Adrenal gland (tissue), 12 donors: Measurements from ENCODE around the gene DYNLT2B. TPM values are rescaled to one million over a fixed set of nuclear protein-coding genes. Genes with fewer than 3 reads are reported as not detected.

Experiments
- polyA plus RNA-seq, 3 donors: library from polyadenylated mRNA; stranded (reverse); fragments of 200-250 nt in 2 of 3; fragments of 350-450 nt in 1 of 3; fragmentation: Illumina TruSeq in 1 of 3; extraction: RNeasy Lipid Tissue Mini Kit (QIAGEN cat#74804) in 1 of 3; gene quantifications; one replicate each; pipeline ENCODE4 v1.2.3, GENCODE V29; 2013 to 2014
- small RNA-seq, 2 donors: library from RNA; depleted of rRNA; stranded (forward); fragments of <200 nt; gene quantifications; one replicate each; pipeline ENCODE3, GENCODE V24; 2016
- total RNA-seq, 9 donors: library from RNA; depleted of rRNA in 4 of 9; stranded (reverse); fragments of >200 nt in 4 of 9; fragments of 120-200 nt in 1 of 9; fragmentation: NEBNext Ultra II Directional in 1 of 9; extraction: Animal tissue kit (Norgen Biotek cat#: 25700) in 1 of 9; gene quantifications; one replicate each; pipeline versions ENCODE4 v1.1.0 to v1.2.4, GENCODE V29; 2013 to 2023
- donor health status: healthy with polysubstance abuse.
- donor health status: Bipolar disorder and iron deficiency.
- donor health status: DM: yes; HTN: yes; CAD: no.
- donor health status: DM: no; HTN: no; CAD: no.
- donor health status: DM: no; HTN: no; CAD: no.
- donor health status: DM: yes; HTN: yes; CAD: no.

The DYNLT2B gene
- total and polyA plus RNA-seq, 12 donors = 3.4 to 34.5 (median 11.5) TPM

Small RNA genes within 50 kb of the gene (small RNA-seq; reads per million reads assigned to genes)
- gene AC069257.2 (0 reads per million in 2 donors), gene RNU6-910P (0 reads per million in 2 donors)

Other genes starting within 250 kb of the DYNLT2B start
- 100 to 1,000 TPM in 2 of 9 donors, 10 to 100 TPM in 7; 22.7 to 414 (median 61.5) TPM for gene TFRC, start 236.2 kb downstream of the DYNLT2B start, total RNA-seq
- gene TFRC, start 236.2 kb downstream of the DYNLT2B start, polyA plus RNA-seq = 100 to 1,000 TPM in 1 of 3 donors, 1 to 10 TPM in 2; 7.3 to 195 (median 8.5) TPM
- gene ZDHHC19, start 106.8 kb downstream of the DYNLT2B start, total RNA-seq = 10 to 100 TPM in 4 of 9 donors, 1 to 10 TPM in 4, not detected in 1; 3.0 to 26.0 (median 8.2) TPM
- 10 to 100 TPM in 1 of 3 donors, 1 to 10 TPM in 2; 5.9 to 59.2 (median 7.4) TPM for gene ZDHHC19, start 106.8 kb downstream of the DYNLT2B start, polyA plus RNA-seq
- 10 to 100 TPM in 5 of 9 donors, 1 to 10 TPM in 4; 1.2 to 73.1 (median 10.8) TPM for gene SLC51A, start 101.7 kb downstream of the DYNLT2B start, total RNA-seq
- 10 to 100 TPM in 2 of 3 donors, 1 to 10 TPM in 1; 3.7 to 45.5 (median 35.0) TPM for gene SLC51A, start 101.7 kb downstream of the DYNLT2B start, polyA plus RNA-seq
- gene PCYT1A, start 30.5 kb downstream of the DYNLT2B start, total RNA-seq = 10 to 100 TPM; 44.9 to 97.1 (median 78.0) TPM
- 100 to 1,000 TPM in 1 of 3 donors, 10 to 100 TPM in 2; 20.8 to 111 (median 27.5) TPM for gene PCYT1A, start 30.5 kb downstream of the DYNLT2B start, polyA plus RNA-seq
- 1 to 10 TPM in 1 of 9 donors, not detected in 8; 1.5 TPM for gene TM4SF19, start 20.1 kb upstream of the DYNLT2B start, total RNA-seq
- gene TM4SF19, start 20.1 kb upstream of the DYNLT2B start, polyA plus RNA-seq = 1 to 10 TPM in 1 of 3 donors, under 1 TPM in 1, not detected in 1; 0.15 to 8.0 TPM
- 10 to 100 TPM; 12.9 to 82.0 (median 45.4) TPM for gene UBXN7, start 114.2 kb upstream of the DYNLT2B start, total RNA-seq
- 10 to 100 TPM in 2 of 3 donors, 1 to 10 TPM in 1; 3.5 to 25.7 (median 18.3) TPM for gene UBXN7, start 114.2 kb upstream of the DYNLT2B start, polyA plus RNA-seq
- 10 to 100 TPM; 10.6 to 22.9 (median 18.9) TPM for gene RNF168, start 185.5 kb upstream of the DYNLT2B start, total RNA-seq
- gene RNF168, start 185.5 kb upstream of the DYNLT2B start, polyA plus RNA-seq = 1 to 10 TPM; 4.1 to 9.7 (median 9.4) TPM
- gene SMCO1, start 197.1 kb upstream of the DYNLT2B start, total RNA-seq = under 1 TPM in 1 of 9 donors, not detected in 8; 0.11 TPM
- gene SMCO1, start 197.1 kb upstream of the DYNLT2B start, polyA plus RNA-seq = under 1 TPM in 1 of 3 donors, not detected in 2; 0.07 TPM